ENCODE measurements around the gene MMP24OS.
"Not testable (repeated sequence)": the region's sequence is repeated elsewhere in the genome, so short reads cannot be mapped to it uniquely, and the experiment has no call there.

The MMP24OS gene

GRCh38 chr20:35275741-35276251, 2.1 kb downstream of the MMP24OS start:
- DNase-seq (ENCODE audit: low read depth): no peak

- no peak for DNase-seq (ENCODE audit: low read depth)
These were observed 3.5 kb downstream of the MMP24OS start for GRCh38 chr20:35274172-35275092.

- no peak for DNase-seq (ENCODE audit: low read depth)
These were observed 4.3 kb downstream of the MMP24OS start for GRCh38 chr20:35273449-35274171.

- no peak for DNase-seq (ENCODE audit: low read depth)
These were observed 6.0 kb downstream of the MMP24OS start for GRCh38 chr20:35271904-35272303.

GRCh38 chr20:35271073-35271882, 6.6 kb downstream of the MMP24OS start:
- no peak for DNase-seq (ENCODE audit: low read depth)

GRCh38 chr20:35270021-35270902, 7.7 kb downstream of the MMP24OS start:
- DNase-seq (ENCODE audit: low read depth): no peak

GRCh38 chr20:35269055-35269781, 8.7 kb downstream of the MMP24OS start:
- DNase-seq (ENCODE audit: low read depth): no peak

- no peak for DNase-seq (ENCODE audit: low read depth)
These were observed 10.8 kb downstream of the MMP24OS start for GRCh38 chr20:35267092-35267491.

- DNase-seq (ENCODE audit: low read depth): no peak
These were observed 13.2 kb downstream of the MMP24OS start for GRCh38 chr20:35264755-35265154.

- DNase-seq (ENCODE audit: low read depth): no peak
These were observed 14.2 kb downstream of the MMP24OS start for GRCh38 chr20:35263532-35264341.

GRCh38 chr20:35262731-35263531, 15.0 kb downstream of the MMP24OS start:
- not testable (repeated sequence) for DNase-seq (ENCODE audit: low read depth)

- DNase-seq (ENCODE audit: low read depth): not testable (repeated sequence)
These were observed 15.6 kb downstream of the MMP24OS start for GRCh38 chr20:35262321-35262720.

GRCh38 chr20:35260426-35260825, 17.5 kb downstream of the MMP24OS start:
- DNase-seq (ENCODE audit: low read depth): no peak

GRCh38 chr20:35257175-35257909, 20.6 kb downstream of the MMP24OS start:
- no peak for DNase-seq (ENCODE audit: low read depth)

GRCh38 chr20:35254448-35254999, 23.4 kb downstream of the MMP24OS start:
- DNase-seq (ENCODE audit: low read depth): no peak

- no peak for DNase-seq (ENCODE audit: low read depth)
These were observed 24.9 kb downstream of the MMP24OS start for GRCh38 chr20:35253010-35253409.

- DNase-seq (ENCODE audit: low read depth): not testable (repeated sequence)
These were observed 25.3 kb downstream of the MMP24OS start for GRCh38 chr20:35252598-35252997.

GRCh38 chr20:35252037-35252461, 25.9 kb downstream of the MMP24OS start:
- no peak for DNase-seq (ENCODE audit: low read depth)
